ENCODE data around the gene PLEKHD1.
A peak's percentile ranks its signal among the peaks of the same experiment; 100 is the strongest.

Gene PLEKHD1

DNA sequence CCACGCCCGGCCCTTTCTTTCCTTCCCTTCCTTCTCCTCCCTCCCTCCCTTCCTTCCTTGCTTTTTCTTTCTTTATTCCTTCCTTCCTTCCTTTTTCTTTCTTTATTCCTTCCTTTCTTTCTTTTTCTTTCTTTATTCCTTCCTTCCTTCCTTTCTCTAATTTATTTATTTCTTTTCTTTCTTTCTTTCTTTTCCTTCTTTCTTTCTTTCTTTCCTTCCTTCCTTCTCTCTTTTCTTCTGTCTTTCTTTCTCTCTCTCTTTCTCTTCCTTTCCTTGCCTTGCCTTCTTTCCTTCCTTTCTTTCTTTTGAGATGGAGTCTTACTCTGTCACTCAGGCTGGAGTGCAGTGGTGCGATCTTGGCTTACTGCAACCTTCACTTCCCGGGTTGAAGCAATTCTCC, 74.2 kb downstream of the PLEKHD1 start:
- DNase-seq = no peak

DNA sequence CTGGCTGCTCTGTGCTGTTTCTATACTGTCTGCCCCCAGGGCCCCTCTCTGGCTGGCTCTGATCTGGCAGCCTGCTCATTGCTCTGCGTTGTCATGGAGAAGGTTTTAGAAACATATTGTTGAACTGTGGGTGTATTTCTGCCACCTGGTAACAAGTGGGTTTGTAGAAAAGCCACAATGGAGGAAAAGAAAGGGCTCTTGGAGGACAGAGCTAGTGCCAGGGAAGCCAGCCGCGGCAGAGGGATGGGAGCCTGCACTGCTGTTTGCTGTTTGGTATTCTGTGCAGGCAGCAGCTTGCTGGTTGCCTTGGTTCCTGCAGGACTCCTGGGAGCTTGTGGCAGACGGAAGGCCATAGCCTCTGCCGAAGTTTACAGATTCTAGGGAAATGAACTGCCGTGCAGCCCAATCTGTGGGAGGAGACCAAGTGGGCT, 75.1 kb downstream of the PLEKHD1 start:
- DNase-seq = no peak

DNA sequence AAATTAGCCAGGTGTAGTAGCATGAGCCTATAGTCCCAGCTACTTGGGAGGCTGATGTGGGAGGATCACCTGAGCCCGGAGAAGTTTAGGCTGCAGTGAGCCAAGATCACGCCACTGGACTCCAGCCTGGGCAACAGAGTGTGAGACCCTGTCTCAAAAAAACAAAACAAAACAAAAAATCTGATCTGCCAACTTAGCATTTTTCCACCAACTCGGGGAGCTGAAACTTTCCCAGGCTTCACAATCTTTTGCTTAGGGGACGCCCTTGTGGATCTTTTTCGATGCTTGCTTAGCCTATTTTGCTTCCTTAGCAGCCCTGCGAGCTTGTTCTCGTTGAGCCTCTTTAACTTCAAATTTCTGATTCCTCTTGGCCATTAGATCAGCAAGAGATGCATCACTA, 76.3 kb downstream of the PLEKHD1 start:
- DNase-seq = no peak

DNA sequence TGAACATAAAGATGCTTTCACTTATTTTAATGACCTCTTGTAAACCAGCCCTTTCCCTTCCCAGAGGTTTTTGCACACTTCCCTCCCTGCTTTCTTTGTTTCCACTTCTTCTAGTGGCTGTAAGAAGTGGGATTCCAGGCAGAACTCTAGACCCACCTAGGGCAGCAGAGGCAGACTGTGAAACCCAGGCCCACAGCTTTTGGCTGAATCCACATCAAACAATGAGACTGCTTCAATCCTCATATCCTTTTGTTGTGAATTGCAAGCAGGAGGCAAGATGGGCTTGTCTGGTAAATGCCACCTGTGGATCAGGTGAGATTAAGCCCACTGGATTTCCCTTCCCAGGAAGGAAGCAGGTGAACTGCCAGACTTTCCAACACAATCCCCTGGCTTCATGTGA, 77.4 kb downstream of the PLEKHD1 start:
- DNase-seq = no peak

DNA sequence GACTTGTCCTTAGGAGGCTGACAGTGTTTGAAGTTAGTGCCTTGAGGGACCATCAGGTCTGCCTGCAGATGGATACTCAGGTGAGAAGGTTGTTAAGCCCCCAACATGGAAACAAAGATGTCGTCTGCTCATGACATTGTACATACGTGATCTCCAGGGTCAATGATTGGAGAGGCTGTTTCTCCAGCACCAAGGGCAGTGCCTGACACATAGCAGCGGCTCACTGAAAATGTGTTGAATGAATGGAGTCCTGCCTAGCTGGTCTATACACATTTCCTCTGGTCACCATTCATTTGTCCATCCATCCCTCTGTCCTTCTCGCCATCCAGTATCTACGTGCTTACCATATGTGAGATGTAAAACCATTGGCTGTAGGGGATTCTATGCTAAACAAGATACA, 83.0 kb downstream of the PLEKHD1 start:
- no peak for DNase-seq

DNA sequence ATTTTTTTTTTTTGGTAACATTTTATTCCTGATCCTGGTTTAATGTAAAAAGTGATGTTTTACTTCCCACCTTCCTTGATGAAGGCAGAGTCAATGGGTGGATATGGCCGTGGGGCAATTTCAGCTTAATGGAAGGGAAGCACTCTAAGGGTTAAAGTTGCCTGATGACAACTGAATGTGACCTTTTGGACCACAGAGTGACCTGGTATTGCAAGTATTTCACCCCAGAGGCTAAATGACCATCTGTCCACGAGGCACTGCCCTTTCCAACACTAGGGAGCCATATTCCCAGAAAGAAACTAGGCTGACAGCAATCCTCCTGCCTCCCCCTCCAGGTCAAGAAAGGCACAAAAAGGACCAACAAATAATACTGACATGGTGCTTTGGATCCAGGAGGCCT, 85.3 kb downstream of the PLEKHD1 start:
- DNase-seq = no peak

DNA sequence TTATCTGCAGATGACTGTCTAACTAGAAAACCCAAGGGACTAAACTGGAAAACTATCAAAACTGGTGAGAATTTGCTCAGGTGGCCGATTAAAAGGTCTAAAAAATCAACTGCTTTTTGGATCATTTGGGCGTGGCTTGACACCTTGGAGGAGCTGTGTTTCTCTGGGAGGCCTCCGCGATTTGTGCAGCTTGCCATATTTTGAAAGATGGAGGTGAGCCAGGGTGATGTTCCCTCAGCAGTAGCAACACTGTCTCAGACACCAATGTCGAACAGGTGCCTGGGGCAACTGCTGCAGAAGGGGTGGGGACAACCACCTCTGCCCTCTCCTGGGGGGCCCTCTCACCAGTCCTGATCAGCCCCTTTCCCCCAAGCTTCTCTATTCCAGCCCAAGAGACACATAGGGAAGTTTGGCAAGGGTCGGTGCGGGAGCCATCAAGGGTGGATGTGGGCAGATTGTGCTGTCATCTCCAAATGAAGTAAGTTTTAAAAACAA, 86.4 kb downstream of the PLEKHD1 start:
- DNase-seq = no peak

DNA sequence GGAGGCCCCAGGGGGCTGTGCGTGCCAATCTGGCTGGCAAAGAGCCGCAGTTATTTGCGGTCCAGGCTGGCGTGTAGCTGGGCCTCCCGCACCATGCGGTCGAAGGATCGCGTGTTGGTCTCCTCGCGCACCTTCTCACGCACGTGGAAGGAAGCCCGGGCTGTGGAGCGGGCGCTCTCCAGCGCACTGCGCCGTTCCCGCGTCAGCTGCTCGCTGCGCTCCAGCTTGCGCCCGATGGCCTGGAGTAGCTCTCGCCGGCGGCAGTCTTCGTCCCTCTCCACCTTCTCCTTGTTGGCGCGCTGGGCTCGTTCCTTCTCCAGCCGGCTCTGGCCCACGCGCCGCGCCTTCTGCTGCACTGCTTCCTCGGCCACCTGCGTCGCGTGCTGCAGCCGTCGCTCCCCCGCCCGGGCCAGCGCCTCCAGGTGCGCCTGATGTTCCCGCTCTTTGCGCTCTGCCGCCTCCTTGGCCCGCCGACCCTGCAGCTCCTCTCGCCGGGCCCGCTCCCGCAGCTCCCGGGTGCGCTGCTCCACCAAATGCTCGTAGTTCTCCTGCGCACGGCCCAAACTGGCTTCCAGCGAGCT, 87.0 kb downstream of the PLEKHD1 start:
- peak; percentile 61 for DNase-seq

DNA sequence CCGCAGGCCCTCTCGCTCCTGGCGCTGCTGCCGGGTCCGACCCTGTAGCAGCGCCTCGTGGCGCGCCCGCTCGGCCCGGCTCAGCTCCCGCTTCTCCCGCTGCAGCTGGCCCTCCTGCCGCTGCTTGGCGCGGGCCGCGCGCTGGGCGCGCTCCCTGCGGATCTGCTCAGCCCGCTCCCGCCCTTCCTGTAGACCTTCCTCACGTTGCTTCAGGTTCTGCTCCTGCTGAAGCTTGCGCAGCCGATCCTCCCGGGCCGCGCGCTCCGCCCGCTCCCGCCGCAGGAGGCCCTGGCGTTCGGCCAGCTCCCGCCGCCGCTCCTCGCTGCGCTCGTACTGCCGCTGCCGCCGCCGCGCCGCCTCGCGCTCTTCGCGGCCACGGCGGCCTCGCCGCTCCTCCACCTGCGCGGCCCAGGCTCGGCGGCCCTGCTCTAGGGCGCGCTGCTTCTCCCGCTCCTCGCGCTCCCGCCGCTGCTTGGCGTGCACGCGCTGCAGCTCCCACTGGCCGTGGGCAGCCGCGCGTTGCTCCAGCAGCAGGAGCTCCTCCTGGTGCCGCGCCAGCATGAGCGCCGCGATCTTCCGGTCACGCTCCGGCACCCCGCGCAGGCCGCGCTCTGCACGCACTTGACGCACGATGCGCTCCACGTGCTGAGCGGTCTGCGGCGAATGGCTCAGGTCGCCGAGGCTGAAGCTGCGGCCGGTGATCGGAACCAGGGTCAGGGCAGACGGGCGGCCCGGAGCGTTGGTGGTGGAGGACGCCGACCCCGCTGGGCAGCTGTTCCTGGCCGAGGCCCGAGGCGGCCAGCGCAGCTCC, 87.7 kb downstream of the PLEKHD1 start:
- peak; percentile 55 for DNase-seq

DNA sequence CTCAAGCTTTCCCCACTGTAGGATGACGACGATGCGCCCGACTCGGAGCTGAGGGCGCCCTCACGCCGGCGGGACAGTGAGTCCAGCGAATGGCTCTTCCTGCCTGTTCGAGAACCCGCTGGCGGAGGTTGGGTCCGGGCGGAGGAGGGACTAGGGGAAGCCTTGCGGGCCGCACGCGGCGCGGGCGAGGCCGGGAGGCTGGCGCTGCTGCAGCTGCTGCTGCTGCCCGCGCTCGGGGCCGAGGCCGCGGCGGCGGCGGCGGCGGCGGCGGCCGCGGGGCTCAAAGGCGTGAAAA, 88.3 kb downstream of the PLEKHD1 start:
- no peak for DNase-seq

DNA sequence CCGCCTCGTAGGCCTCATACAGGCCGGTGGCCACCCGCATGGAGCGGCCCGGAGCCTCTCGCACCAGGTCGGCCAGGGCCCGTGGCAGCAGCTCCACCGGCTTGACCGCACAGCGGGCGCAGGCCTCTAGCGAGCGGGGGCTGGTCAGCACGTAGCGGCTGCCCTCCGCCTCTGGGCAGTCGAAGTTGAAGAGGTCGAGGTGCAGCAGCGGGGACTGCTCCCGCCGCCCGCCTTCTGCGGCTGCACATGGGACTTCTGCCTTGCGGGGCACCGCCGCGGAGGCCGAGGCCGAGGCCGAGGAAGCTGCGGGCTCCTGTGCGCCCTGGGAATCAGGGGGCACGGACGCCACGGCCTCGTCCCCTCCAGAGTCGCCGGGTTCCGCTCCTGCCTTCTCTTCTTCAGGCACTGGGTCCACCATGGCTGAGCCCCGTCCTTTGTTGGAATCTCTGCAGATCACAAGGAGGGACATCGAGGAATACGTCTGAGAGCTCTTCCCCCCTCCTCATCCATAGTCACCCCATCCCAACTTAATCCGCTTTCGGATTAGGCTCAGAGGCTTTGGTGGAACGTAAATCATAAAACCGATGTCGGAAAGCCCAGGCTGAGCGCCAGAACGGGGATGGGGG, 88.8 kb downstream of the PLEKHD1 start:
- no peak for DNase-seq

DNA sequence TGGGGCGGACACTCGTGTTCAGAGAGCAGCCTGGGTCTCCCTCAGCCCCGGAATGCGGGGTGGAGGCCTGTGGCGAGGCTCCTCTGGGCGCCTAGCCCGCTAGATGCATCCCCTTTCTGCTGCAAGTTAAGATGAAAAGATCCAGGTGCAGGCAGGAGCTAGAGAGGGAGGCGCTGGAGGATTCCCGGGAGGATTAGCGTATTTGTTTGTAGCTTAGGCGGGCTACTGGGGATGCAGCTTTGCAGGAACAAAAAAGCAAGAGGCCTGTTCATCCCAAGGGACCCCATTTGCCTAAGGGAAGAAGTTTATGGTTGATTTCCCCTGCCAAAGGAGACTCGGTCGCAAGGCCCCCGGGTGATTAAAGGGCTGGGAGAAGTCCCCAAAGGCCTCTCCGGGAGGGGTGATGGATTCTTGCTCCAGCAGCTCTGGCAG, 89.3 kb downstream of the PLEKHD1 start:
- peak; percentile 57 for DNase-seq

DNA sequence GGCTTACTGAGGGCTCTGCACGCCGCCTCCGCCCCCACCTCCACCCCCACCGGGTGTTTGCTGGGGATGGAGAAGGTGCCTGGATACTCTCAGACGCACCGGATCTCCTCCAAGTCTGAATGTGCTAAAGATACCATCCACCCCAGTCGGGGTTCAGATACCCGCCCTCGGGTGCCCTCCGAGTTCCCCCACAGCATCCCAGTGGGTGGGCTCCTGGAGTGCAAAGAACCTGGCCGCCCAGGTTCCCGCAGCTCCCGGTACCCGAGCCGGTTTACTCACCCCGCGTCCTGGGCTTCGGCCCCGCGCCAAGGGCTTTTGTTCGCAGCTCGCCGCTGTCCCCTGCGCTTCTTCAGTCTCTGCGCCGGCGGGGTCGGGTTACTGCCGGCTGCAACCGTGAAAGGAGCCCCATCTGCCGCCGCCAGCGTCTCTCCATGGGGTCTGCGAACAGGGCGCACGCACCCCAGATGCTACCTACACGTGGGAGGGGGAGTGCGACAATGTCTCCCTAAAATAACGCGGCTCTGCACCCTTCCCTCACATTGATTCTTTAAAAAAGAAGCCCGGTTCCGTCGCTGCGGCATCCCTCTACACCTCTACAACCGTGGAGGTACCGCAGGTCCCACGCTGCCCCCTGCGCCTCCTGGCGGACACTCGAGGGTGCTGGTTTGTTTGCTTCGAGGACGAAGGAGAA, 89.9 kb downstream of the PLEKHD1 start, which contains the start of gene CCDC177:
CCDC177 (minus strand) TSS at position 609 of the 691 bp plus-strand sequence. CDS start 1,249 bp downstream, outside the sequence.
- peak; percentile 76 for DNase-seq

DNA sequence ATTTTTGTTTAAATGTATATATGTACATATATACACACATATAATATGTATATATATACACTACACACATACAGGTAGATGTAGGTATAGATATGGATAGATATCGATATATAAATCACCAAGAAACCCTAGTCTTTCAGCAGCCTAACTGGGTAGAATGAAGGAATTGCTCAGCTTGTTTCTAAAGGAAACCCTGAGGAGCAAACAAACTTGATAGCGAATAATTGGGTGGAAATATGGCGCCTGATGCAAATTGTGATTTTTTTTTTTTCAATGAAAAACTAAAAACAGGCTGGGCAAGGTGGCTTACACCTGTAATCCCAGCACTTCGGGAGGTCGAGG, 90.4 kb downstream of the PLEKHD1 start:
- no peak for DNase-seq

DNA sequence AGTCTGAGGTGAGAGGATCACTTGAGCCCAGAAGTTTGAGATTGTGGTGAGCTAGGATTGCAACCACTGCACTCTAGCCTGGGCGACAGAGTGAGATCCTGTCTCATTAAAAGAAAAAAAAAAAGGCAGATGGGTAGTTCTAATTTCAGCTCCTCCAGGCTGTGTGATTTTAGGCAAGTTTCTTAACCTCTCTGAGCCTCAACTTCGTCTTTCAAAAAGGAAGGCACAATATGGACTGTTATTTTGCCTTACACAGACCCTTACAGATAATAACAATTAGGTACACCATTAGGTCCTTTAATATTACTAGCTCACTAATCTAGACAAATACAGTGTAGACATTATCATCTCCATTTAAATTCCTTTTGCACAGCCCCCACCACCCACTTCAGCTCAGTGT, 94.9 kb downstream of the PLEKHD1 start:
- DNase-seq = no peak

DNA sequence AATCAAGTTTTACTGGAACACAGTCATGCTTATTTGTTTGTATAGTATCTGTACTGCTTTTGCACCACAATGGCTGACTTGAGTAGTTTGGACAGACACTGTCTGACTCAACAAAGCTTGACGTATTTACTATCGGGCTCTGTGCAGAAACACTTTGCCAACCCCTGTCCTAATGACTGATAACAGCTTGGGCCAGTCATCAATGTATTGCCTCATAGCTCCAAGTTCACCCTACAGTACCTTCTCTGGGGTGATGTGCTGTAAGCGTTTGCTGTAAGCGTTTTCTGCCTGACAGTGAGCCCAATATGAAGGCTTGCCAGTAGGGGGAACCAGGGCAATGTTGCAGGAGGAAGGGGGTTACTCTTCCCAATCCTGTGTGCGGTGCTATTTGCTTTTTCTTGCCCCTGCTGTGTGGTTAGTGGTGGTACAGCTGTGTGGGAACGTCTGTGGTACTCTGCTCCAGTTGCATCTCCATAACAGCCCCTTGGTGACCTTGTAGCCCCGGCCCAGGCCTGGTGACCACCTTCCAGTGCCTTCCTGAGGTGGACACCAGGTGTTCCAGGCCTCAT, 95.6 kb downstream of the PLEKHD1 start:
- DNase-seq = no peak
